ENCODE results near the gene ALCAM. TPM values are rescaled to one million over a fixed set of nuclear protein-coding genes. Genes with fewer than 3 reads are reported as not detected.

The ALCAM gene
- total RNA-seq, 3 donors from 2014 or later: 12.6 to 23.7 (median 14.8) TPM

DNA sequence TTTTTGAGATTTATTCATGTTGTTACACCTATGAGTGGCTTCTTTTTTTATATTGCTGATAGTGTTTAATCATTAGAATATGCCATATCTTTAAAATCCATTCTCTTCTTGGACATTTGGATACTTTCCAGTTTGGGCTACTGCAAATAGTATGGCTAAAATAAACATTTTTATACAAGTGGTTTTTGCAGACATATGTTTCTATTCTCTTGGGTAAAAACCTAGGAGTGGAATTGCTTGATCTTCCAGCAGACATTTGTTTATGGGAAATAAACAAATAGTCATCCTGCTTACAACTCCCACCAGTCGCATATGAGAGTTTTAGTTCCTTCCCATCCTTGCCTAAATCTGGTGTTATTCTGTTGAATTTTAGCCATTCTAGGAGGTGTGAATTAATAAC is 193.1 kb downstream of the ALCAM start:
- no peak for ATAC-seq
- intact Hi-C loops (cut with DNase I, micrococcal nuclease): no loop called here

DNA sequence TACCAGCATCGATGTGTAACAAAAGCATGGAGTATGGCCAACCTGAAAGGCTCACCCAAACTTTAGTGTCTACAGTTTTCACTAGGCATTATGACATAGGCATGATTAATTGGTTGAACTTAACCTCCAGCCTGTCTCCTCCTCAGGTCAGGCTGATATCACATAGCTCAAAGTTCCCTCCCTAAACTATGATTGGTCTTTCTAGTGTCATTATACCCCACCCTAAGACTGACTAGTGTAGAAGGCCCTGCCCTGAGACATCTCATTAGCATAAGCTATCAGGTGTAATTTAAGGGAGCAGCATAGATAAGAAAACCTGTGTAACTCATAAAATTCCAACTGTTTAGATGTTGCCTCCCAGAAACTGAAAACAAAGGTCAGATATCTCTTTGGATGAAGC is 195.2 kb downstream of the ALCAM start:
- peak; percentile 98 for ATAC-seq
- Histone ChIP-seq H3K36me3 (ENCODE audit: low read depth) (no peaks in the 10 kb centered on the region), H3K9me3 (no peaks in the 10 kb centered on the region), H3K4me1 (ENCODE audit: low read depth) (peaks cover 17% of the 10 kb centered on the region), H3K4me3 (no peak overlapping the region)
- TF ChIP-seq, protein P1, sequence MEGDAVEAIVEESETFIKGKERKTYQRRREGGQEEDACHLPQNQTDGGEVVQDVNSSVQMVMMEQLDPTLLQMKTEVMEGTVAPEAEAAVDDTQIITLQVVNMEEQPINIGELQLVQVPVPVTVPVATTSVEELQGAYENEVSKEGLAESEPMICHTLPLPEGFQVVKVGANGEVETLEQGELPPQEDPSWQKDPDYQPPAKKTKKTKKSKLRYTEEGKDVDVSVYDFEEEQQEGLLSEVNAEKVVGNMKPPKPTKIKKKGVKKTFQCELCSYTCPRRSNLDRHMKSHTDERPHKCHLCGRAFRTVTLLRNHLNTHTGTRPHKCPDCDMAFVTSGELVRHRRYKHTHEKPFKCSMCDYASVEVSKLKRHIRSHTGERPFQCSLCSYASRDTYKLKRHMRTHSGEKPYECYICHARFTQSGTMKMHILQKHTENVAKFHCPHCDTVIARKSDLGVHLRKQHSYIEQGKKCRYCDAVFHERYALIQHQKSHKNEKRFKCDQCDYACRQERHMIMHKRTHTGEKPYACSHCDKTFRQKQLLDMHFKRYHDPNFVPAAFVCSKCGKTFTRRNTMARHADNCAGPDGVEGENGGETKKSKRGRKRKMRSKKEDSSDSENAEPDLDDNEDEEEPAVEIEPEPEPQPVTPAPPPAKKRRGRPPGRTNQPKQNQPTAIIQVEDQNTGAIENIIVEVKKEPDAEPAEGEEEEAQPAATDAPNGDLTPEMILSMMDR (IDR thresholded peaks at IDR 0.05): no peak
- DNase-seq: peak in 1 of 3 donors; percentile 47
- intact Hi-C loops (cut with DNase I, micrococcal nuclease): no loop called here

More for the DNA sequence above, 193.1 kb downstream of the ALCAM start:
- H3K9me3 ChIP-seq: no peaks in the 10 kb centered on the region
- DNase-seq: no peak
- H3K4me3 ChIP-seq: no peak overlapping the region
- H3K4me1 ChIP-seq (ENCODE audit: low read depth): peaks cover 5% of the 10 kb centered on the region
- TF ChIP-seq, protein P1 (IDR thresholded peaks at IDR 0.05): no peak
- no peaks in the 10 kb centered on the region for H3K36me3 ChIP-seq (ENCODE audit: low read depth)

DNA sequence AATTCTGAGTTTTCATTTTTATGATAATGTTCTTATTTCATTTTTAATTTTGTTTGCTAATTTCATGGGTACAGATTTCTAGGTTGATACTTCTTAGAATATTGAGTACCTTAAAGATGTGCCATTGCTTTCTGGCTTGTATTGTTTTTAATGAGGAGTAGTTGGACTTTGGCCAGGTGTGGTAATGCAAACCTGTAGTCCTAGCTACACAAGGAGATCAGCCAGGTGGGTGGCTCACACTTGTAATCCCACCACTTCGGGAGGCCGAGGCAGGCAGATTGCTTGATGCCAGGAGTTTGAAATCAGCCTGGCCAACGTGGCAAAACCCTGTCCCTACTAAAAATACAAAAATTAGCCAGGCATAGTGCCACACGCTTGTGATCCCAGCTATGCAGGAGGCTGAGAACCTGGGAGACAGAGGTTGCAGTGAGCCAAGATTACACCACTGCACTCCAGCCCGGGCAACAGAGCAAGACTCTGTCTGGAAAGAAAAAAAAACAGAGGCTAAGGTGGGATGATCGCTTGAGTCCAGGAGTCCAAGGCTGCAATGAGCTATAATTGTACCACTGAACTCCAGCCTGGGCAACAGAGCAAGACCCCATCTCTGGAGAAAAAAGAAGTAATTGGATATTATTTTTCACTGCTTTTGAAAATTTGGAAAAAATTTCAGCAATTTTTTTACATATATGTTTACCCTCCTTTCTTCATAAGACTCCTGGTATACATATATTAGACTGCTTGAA is 198.0 kb downstream of the ALCAM start:
- intact Hi-C loops (cut with DNase I, micrococcal nuclease): no loop called here
- Histone ChIP-seq H3K4me3 (no peak overlapping the region), H3K4me1 (ENCODE audit: low read depth) (peaks cover 17% of the 10 kb centered on the region), H3K9me3 (no peaks in the 10 kb centered on the region), H3K36me3 (ENCODE audit: low read depth) (no peaks in the 10 kb centered on the region)
- ATAC-seq (peak; percentile 74), DNase-seq (peak; percentile 36 to 80 (median 52))
- TF ChIP-seq, protein P1 (IDR thresholded peaks at IDR 0.05): no peak

DNA sequence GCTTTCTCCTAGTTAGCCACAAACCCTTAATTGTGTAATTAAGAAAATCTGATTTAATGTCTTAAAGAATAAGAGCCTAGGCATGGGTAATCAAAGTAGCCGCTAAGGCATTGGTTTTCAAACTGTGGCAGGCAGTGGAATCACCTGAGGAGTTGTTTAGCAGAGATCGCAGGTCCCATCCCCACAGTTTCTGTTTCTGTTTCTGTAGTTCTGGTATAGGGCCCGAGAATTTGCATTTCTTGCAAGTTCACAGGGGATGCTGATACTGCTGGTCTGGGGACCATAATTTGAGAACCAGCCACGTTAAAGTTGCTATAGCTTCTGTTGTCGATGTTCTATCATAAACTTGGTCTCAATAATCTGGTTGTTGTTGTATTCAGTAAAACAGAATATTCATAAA is 204.3 kb downstream of the ALCAM start:
- Histone ChIP-seq H3K4me1 (ENCODE audit: low read depth) (peaks cover 8% of the 10 kb centered on the region), H3K9me3 (no peaks in the 10 kb centered on the region), H3K36me3 (ENCODE audit: low read depth) (no peaks in the 10 kb centered on the region), H3K4me3 (no peak overlapping the region)
- TF ChIP-seq, protein P1 (IDR thresholded peaks at IDR 0.05): no peak
- DNase-seq: no peak
- no peak for ATAC-seq
- intact Hi-C loops (cut with DNase I, micrococcal nuclease): no loop called here

DNA sequence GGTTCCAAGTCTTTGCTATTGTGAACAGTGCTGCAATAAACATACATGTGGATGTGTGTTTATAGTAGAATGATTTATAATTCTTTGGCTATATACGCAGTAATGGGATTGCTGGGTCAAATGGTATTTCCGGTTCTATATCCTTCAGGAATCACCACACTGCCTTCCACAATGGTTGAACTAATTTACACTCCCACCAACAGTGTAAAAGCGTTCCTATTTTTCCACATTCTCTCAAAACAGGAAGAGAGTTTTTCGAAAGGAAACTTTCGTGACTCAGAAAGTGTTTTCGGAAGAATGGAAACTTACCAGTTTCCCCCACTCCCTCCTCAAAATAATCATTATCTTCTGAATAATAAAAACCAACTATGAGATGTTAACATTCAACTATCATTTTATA is 205.8 kb downstream of the ALCAM start:
- DNase-seq: no peak
- H3K4me1 ChIP-seq (ENCODE audit: low read depth): no peaks in the 10 kb centered on the region
- intact Hi-C loops (cut with DNase I, micrococcal nuclease): no loop called here
- H3K9me3 ChIP-seq: no peaks in the 10 kb centered on the region
- TF ChIP-seq, protein P1 (IDR thresholded peaks at IDR 0.05): no peak
- H3K36me3 ChIP-seq (ENCODE audit: low read depth): no peaks in the 10 kb centered on the region
- H3K4me3 ChIP-seq: no peak overlapping the region
- ATAC-seq: no peak
